Measurements from ENCODE around the gene CTNNBL1.
"Not testable (repeated sequence)": the region's sequence is repeated elsewhere in the genome, so short reads cannot be mapped to it uniquely, and the experiment has no call there.

The CTNNBL1 gene

DNA sequence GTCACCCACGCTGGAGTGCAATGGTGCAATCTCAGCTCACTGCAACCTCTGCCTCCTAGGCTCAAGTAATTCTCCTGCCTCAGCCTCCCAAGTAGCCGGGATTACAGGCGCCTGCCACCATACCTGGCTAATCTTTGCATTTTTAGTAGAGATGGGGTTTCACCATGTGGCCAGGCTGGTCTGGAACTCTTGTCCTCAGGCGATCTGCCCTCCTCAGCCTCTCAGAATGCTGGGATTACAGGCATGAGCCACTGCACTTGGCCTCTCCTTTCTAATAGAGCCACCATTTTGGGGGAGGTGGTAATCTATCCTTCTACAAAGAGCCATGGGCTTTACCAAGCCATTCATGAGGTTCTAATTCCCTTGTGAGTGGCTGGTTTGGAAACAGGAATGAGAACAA lies 14.1 kb upstream of the CTNNBL1 start:
- not testable (repeated sequence) for DNase-seq

DNA sequence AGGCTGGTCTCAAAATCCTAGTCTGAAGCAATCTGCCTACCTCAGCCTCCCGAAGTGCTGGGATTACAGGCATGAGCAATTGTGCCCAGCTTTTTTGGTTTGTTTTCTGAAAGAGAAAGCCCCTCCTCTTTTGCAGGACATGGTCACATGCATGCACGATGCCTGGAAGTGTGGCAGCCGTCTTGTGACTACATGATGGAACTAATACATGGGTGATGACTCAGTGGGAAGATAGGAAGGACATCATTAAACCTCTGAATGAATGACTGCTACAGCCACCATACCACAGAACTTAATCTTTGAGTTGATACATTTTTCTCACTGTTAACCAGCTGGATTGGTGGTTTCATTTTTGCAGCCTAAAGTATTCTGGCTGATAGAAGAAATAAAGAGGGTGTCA lies 13.4 kb upstream of the CTNNBL1 start:
- no peak for DNase-seq

DNA sequence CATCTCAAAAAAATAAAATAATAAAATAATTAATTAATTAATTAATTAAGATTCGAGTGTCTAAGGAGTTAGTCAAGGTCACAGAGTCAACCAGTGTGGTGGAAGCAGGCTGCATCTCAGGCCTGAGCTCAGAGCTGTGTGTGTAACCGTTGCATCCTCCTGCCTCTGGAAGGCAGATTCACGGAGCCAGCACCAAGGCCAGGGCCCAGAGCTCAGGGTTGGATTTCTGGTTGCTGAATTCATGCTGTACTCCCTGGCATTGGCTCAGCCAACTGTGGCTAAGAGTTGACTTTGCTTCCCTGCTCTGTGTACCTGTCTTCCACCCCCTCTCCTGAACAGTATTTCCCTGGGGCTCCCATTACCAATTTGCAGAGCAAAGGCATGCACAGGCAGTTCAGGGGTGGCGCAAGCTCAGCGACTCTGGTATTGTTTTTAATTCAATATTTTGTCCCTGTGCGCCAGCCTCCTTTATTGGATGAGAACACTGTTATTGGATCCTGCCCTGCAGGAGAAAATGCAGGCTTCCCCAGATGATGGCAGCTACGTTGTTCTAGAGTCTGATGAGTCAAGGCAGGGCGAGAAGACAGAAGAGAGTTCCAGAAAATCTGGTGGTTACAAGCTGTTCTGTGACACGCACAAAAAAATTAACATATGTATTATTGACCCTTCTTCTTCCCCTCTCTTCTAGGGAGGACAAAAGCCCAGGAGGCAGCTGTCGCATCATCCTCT lies 12.3 kb upstream of the CTNNBL1 start:
- DNase-seq = no peak

DNA sequence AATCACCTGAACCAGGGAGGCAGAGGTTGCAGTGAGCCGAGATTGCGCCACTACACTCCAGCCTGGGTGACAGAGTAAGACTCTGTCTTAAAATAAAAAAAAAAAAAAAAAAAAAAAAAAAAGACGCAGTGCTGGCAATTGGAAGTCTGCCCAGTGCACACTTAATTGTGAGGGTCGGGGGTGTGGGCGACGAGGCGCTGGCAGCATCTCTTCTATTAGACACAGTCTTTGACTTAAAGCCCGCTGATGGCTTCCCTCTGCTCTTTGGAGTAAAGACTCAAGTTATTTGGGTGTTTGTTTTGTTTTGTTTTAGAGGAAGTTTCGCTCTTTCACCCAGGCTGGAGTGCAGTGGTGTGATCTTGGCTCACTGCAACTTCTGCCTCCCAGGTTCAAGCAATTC lies 10.7 kb upstream of the CTNNBL1 start:
- DNase-seq = not testable (repeated sequence)

DNA sequence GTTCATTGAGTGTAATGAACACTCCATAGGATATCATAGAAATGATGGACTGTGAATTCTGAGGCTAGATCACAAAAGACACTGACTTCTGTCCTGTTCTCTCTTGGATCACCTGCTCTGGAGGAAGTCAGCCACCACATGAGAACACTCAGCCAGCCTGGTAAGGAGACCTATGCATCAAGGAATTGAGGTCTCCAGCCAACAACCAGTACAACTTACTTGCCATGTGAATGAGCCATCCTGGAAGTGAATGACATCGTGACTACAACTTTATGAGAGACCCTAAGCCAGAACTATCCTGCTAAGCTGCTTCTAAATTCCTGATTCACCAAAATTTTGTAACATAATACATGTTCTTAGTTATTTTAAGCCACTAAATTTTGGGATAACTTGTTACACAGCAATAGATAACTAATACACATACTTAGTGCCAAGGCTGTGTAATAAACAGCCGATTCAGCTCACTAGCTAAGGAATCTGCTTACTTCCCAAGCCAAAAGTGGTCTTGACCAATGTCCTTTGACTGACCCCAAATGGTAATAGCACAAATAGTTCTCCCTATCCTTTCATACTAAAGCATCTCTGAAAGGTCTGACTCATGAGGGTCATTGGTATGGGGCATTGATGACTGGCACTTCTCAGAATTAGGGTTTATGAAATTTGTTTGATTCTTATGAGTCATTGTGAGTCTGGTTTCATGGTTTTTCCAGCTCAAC lies 6.9 kb upstream of the CTNNBL1 start:
- DNase-seq = no peak

DNA sequence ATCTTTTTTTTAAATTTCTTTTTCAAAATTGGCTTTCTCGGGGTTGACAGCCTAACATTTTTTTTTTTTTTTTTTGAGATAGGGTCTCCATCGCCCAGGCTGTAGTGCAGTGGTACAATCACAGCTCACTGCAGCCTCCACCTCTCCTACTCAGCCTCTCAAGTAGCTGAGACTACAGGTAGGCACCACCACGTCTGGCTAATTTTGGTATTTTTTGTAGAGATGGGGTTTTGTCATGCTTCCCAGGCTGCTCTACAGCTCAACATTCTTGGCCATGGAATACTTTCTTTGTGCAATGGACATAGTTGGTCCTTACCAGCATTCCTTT lies 6.4 kb upstream of the CTNNBL1 start:
- DNase-seq = no peak

DNA sequence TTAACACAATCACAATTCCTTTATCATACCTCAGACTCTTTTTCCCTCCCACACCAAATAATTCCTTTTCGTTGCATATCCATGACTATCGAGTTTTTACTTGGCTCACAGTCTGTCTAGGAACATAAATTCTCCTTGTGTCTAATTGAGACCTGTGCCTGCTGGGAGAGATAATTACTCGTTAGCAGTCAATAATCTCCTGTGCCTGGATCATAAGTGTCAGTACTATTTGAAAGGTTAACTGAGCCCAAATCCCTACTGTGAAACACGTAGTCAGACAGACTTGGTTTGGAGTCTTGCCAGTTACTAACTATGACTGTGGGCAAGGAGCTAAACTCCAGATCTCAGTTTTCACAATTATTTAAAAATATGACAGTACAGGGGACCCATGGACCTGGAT lies 5.7 kb upstream of the CTNNBL1 start:
- DNase-seq = no peak

DNA sequence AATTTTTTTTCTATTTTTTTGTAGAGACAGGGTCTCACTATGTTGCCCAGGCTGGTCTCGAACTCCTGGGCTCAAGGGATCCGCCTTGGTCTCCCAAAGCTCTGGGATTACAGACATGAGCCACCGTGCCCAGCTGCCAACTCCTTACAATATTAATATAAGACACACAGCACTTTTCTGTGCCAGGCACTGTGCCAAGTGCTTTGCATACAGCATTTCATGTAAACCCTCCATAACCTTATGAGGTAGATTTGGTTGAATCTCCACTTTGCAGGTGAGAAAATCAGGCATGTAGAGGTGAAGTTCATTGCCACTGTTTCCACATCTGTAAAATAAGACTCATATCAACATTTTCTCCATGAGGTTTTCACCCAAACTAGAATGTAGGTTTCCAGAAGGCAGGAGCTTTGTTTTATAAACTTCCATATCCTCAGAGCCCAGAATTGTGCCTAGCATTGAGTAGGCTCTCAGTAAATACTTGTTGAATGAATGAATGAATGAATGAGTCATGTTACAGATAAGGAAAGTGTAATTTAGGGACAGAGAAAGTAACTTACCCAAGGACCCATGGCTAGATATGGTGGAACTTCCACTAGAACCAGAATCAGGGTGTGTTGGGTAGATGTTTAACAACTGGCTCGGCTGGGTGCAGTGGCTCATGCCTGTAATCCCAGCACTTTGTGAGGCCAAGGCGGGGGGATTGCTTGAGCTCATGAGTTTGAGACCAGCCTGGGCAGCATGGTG lies 3.0 kb upstream of the CTNNBL1 start:
- DNase-seq = no peak

DNA sequence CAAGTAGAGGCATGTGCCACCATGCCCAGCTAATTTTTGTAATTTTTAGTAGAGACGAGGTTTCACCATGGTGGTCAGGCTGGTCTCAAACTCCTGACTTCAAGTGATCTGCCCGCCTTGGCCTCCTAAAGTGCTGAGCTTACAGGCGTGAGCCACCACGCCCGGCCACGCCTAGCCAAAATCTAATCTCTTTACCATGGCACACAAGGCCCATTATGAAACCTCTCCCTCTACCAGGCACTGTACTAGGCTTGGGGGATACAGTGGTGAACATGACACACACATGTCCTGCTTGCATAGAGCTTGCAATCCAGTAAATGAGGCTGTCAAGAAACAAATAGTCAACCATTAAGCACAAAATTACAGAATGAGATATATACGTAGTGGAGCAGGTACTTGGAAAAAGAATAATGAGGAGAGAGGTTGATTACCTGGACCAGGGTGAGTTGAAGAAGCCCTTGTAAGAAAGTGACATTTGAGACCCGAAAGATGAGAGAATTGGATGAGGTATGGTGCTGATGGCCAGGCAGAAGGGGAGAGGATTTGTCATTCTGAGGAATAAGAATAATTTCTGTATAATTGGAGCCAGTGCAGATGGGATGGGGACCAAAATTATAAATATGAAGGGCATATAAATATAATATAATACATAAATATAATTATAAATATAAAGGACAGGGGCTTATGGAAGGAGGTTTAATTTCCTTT lies 1.2 kb upstream of the CTNNBL1 start:
- DNase-seq = no peak

DNA sequence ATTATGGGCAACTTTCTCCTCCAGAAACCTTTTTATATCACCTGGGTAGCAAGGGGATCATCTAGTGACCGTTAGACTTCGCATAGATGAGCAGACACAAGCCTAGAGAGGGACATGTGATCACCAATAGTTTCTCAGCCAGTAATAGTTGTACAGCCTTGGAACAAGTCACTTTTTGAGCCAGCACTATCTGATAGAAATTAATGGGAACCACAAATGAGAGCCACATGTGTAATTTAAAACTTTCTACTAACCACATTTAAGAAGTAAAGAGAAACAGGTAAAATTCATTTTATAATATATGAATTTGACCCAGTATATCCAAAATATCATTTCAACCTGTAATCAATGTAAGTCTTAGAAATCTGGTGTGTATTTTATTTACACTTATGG lies 592 bp upstream of the CTNNBL1 start:
- no peak for DNase-seq

DNA sequence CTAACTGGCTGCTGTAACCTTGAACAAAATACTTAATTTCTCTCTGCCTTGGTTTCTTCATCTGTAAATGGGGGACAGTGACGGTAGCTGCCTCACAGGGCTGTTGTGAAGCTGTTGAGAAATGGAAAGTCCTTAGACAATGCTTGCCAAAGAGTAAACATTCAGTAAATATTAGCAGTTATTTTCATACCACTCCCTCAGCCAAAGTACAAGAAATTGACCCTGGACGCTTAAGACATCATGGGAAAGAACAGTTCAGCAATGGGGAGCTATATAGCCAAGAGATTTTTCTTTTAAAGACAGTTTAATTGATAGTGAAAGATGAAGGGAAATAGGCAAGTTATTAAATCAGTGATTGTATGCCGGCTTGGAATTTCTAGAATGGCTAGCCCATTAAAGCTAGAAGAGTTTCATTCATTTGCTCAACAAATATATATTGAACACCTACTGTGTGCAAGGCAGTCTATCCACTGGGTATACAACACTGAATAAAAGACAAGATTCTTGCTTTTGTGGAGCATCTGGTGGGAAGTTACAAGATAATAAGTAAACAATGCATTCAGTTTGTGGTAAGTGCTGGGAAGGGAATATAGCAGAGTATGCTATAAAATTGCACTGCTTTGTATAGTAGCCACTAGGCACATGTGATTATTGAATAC lies 2.0 kb downstream of the CTNNBL1 start:
- DNase-seq = no peak

DNA sequence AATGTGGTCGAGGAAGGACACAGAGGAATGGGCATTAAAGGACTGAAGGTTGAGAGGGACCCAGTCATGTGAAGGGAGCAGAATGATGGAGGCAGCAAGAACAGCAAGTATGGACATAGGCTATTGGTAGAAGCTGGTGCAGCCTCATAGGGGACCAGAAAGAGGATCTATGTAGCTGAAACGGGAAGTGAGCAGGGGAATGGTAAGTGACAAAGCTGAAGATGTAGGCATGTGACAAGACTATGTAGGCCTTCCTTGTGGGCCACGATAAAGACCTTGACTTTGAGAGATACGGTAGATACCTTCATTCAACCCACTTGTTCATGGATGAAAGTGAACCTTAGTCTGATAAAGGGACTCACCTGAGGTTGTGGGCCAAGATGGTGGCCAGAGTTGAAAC lies 3.5 kb downstream of the CTNNBL1 start:
- no peak for DNase-seq

DNA sequence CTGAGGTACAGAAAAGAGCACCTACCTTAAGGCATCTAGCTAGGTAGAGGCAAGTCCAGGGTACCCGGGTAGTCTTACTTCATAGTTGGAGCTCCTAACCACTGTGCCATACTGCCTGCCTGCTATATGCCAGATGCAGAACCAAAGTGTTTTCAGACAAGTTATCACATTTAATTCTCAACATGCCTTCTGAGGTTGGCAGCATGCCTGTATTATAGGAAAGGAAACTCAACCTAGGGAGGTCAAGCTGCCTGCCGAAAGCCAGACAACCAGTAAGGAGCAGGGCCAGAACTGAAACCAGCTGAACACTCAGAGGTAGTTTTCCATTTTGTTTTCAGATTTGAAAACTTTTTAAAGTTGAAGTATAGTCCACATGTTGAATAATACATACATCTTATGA lies 5.4 kb downstream of the CTNNBL1 start:
- DNase-seq = no peak

DNA sequence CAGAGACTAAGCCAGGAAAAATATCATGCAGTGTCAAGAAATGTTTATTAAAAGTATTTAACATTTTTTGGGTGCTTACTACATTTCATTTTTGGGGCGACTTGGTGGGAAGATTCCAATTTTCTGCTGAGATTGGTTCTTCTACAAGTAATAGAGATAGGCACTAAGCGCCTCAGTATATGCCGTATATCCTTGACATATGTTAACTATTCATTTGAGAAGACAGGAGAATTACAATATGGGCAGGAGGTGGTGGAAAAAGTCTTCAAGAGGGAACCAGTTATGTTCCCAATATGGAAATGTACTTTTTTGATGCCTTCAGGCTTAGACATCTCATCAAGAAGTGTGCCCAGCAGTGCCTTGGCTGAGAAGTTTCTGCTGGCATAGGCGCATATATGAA lies 6.5 kb downstream of the CTNNBL1 start:
- no peak for DNase-seq

DNA sequence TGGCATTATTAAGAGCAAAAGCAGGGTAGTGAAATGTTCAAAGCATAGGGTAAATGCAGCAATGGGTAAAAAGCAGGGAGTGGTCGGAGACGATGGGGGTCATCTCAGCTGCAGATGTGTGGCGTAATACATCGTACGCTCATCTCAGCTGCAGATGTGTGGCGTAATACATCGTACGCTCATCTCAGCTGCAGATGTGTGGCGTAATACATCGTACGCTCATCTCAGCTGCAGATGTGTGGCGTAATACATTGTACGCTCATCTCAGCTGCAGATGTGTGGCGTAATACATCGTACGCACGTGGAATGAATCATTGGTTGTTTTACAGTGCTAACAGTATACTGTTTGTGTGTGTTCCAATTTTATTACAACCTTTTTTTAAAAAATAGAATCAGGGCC lies 7.8 kb downstream of the CTNNBL1 start:
- DNase-seq = not testable (repeated sequence)

DNA sequence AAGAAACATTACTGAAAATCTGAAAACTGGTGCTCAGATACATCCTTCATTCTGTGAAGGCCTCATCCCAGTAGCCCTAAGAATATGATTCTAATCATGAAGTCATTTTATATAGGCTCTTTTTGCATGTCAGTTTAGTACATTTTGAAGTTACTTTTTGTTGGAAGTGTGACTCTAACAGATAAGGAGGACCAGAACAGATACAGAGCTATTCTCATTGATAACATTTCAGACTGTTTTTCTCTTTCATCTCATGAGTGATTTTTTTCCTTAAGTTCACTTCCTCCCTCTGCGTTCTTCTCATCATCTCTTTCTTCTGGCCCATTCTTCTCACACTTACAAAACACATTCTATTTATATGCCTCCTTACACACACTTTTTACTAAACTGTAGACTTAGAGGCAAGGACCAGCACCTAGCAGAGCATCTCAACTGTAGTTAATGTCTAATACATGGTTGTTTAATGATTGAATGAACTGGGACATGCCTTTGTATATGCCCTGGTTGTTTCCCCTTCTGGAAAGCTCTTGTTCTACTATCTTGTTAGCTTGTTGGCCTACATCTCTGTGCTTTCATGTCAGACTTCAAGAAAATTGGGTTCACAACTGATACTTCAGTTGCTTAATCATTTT lies 8.7 kb downstream of the CTNNBL1 start:
- DNase-seq = no peak

DNA sequence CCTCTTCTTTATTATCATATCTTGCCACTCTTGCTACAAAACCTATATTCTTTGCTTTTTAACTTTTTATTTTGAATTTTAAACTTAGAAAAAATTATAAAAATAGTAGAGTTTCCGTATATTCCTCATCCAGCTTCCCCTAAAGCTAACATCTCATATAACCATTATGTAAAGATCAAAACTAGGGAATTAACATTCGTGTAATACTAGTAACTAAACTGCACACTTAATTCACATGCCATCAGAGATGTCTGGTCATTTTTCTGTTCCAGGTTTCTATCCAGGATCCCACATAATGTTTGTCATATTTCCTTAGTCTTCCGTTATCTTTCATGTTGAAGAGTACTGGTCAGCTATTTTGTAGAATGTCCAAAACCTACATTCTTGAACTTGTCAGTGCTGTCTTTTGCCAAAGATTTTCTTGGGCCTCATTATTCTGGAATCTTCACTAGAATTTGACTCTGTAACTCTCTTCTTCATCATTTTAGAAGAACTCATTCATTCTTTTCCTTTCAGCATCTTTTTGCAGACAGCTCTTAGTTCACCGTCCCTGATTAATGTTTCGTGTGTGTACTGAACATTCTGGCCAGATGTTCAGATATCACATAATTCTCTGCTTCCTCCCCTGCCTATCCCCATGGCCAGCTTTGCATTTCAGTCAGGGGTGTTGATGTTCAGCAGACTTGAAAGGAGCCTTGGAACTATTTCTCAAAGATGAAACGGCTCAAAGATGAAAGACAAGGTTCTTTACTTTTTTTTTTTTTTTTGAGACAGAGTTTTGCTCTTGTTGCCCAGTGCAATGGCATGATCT lies 9.4 kb downstream of the CTNNBL1 start:
- no peak for DNase-seq

DNA sequence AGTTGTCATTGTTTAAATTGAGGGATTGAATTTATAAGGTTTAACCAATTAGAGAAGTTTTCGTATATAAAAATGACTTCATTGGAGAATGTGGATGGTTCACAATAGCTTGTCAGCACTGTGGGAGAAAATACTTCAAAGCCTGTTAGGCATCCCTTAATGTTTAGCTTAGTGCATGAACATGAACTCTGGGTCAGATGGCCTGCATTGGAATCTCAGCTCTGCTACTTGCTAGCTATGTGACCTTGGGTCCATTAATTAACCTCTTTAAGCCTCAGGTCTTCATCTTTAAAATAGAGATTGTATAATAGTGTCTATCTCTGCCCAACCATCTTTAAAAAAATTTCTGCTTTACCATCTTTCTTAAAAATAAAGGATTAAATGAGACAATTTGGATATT lies 11.1 kb downstream of the CTNNBL1 start:
- DNase-seq = no peak

DNA sequence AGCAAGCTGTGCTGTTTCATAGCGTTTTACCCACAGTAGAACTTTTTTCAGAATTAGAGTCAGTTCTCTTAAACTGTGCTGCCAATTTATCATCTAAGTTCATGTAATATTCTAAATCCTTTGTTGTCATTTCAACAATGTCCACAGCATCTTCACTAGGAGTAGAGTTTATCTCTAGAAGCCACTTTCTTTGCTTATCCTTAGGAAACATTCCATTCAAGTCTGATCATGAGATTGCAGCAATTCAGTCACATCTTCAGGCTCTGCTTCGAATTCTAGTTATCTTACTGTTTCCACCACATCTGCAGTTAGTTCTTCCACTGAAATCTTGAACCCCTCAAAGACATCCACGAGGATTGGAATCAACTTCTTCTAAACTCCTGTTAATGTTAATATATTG lies 12.5 kb downstream of the CTNNBL1 start:
- DNase-seq = no peak

DNA sequence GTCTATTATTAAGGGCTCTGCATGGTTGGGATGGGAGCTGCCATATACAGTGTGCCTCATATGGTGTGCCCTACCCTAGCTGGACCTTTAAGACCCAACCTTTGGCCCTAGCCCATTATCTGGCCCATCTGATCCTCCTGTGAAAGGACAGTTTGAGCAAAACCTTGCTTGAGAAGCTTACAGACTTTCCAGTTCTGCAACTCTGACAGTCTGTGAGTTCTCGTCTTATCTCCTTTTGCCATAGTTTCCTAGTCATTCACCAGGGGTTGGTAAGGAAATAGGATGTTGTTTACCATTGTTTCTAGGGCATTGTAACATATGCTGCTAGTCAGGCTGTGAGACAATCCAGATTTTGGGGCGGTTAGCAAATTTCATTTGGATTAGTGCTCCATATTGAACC lies 17.2 kb downstream of the CTNNBL1 start:
- DNase-seq = no peak
